Islet of Langerhans (tissue), 1 donor: ENCODE results near the gene NLGN2.

Experiments used
- FAIRE-seq: peaks from one replicate; lab custom pipeline; 2011; peaks lifted over from hg19 to GRCh38; lab: Jason Lieb, UNC

NLGN2 gene

DNA sequence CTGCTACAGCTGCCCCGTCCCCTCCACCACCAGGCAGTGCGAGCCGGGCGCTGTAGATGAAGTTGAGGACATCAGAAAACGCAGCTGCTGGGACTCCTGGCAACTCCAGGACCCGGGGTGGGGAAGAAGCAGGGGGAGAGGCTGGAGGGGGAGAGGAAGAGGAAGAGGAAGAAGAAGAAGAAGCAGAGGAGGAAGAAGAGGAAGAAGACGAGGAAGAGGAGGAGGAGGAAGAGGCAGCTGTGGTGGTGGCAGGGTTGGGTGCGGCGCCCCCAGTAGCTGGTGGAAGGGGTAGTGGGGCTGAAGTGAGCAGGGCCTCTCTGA lies 58.6 kb downstream of the NLGN2 start:
- no peak for FAIRE-seq

GRCh38 chr17:7466639-7467341 lies 59.1 kb downstream of the NLGN2 start:
- no peak for FAIRE-seq

DNA sequence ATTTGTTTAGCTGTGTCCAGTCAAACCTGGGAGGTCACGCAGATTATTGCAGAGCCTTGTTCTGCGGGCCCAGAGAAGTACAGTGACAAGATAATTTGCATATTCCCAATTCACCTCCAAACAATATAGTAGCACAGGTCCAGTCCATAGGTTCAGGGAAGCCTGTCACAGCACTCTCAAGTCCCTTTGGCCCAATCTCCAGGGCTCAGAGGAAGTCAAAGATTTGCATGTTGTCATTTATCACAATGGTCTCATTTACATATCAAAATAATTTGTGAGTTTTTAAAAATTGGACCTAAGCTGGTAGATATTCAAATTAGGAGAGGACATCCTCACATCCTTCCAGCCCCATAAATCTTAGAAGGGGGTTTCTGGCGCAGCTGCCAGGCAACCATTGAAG lies 59.9 kb downstream of the NLGN2 start:
- no peak for FAIRE-seq

DNA sequence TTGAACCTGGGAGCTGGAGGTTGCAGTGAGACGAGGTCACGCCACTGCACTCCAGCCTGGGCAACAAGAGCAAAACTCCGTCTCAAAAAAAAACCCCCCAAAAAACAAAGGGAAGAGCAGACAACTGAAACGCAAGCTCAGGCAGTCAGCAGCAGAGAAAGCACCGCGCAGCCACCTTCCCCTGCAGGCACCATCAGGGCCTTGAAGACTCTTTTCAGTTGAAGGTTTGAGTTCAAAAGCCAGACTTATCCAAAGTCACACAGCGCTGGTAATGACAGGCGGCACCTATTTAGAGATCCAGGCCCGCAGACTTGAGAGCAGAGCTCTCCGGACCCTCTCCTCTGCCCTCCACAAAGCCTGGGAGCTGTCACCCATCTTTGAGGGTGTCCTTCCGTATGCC lies 60.6 kb downstream of the NLGN2 start:
- FAIRE-seq = no peak

DNA sequence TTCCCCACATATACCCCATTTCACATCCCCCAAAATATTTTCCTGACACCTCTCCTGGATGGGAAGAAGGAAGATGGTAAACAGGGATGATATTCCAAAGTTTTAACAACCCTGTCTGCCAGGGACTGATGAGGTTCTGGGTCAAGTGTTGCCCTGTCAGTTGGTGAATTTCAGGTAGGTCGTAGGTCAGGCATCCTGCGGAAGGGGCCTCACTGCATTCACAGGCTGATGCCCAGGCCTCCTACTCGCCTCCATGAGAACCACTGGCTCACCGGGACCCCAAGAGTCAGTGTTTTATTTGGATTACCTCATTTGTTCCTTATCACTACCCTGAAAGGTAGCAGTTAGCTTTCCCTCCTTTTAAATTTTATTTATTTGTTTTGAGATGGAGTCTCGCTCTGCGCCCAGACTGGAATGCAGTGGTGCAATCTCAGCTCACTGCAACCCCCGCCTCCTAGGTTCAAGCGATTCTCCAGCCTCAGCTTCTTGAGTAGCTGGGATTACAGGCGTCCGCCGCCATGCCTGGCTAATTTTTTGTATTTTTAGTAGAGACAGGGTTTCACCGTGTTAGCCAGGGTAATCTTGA lies 61.3 kb downstream of the NLGN2 start:
- FAIRE-seq = no peak
